Esophagus muscularis mucosa (tissue), 4 donors: ENCODE results near the gene DDX31.

Experiments used
- EP300 ChIP-seq: sonication (generic); formaldehyde crosslinking; IDR thresholded peaks from one replicate; pipeline ENCODE4 v1.6.1; 2017; ENCODE audit warnings: antibody characterized with exemption
- POLR2A ChIP-seq: fragments of 450-650 bp; IDR thresholded peaks from one replicate; pipeline ENCODE4 v1.6.1; 2017; ENCODE audit warnings: antibody characterized with exemption, moderate library complexity, mild to moderate bottlenecking, low read depth
- POLR2AphosphoS5 ChIP-seq, 2 donors: sonication (generic); formaldehyde crosslinking; IDR thresholded peaks; one replicate each; pipeline ENCODE4 v1.6.1; 2017; ENCODE audit warnings: antibody characterized with exemption in 2 of 2
- TF ChIP-seq, protein P1 (sequence below), 3 experiments: fragments of 200-600 bp in 2 of 3; fragments of 450-650 bp in 1 of 3; sonication (generic) in 2 of 3; IDR thresholded peaks; one replicate each; pipeline ENCODE4 v1.5.1; 2017 to 2019; ENCODE audit warnings: antibody characterized with exemption in 3 of 3, mild to moderate bottlenecking in 2 of 3, moderate library complexity in 1 of 3

DNA sequence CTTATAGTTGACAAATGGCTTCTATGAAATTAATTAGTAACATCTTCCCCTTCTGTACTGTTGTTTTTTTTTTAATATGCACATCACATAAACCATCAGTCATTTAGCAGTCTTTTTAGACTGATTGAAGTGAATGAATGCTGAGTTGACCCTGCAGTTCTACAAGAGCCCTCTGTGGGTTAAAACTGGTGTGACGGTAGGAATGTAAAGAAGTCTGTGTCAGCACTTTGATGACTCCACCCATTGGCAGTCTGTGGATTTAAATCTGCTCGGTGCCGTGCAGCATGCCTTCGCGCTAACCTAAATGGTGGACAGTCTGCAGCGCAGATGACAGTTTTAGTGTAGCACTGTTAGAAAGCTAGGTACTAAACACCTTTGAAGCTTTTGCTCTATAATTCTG lies 3.6 kb upstream of the DDX31 start:
- TF ChIP-seq POLR2AphosphoS5 (IDR thresholded peaks at IDR 0.05) (no peak), POLR2A (no peak), EP300 (no peak)
- TF ChIP-seq, protein P1, sequence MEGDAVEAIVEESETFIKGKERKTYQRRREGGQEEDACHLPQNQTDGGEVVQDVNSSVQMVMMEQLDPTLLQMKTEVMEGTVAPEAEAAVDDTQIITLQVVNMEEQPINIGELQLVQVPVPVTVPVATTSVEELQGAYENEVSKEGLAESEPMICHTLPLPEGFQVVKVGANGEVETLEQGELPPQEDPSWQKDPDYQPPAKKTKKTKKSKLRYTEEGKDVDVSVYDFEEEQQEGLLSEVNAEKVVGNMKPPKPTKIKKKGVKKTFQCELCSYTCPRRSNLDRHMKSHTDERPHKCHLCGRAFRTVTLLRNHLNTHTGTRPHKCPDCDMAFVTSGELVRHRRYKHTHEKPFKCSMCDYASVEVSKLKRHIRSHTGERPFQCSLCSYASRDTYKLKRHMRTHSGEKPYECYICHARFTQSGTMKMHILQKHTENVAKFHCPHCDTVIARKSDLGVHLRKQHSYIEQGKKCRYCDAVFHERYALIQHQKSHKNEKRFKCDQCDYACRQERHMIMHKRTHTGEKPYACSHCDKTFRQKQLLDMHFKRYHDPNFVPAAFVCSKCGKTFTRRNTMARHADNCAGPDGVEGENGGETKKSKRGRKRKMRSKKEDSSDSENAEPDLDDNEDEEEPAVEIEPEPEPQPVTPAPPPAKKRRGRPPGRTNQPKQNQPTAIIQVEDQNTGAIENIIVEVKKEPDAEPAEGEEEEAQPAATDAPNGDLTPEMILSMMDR (IDR thresholded peaks at IDR 0.05) = no peak
